ENCODE measurements around the gene OR6J1.
"Not testable (repeated sequence)": the region's sequence is repeated elsewhere in the genome, so short reads cannot be mapped to it uniquely, and the experiment has no call there.

OR6J1 gene

GRCh38 chr14:22606380-22606779 lies 37.8 kb downstream of the OR6J1 start:
- no peak for DNase-seq (ENCODE audit: low read depth in 3 of 3)

DNA sequence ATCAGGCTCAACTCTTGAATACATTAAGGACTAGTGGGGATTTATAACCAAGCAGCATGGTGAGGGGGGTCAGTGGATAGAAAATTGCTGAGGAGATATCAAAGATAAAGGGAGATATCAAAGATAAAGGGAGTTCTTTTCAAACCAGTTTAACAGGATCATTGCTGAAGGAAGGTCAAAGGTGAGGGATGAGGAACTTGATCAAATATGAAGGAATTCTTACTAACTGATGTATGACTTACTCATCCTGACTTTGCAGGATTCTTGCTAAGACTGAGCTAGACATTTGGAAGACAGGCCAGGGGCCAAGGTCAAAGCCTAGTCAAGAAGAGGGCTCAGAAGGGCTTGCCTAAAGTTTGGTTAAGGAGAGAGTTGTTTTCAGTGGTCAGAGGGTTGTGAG lies 41.3 kb downstream of the OR6J1 start:
- no peak for DNase-seq (ENCODE audit: low read depth in 3 of 3)

DNA sequence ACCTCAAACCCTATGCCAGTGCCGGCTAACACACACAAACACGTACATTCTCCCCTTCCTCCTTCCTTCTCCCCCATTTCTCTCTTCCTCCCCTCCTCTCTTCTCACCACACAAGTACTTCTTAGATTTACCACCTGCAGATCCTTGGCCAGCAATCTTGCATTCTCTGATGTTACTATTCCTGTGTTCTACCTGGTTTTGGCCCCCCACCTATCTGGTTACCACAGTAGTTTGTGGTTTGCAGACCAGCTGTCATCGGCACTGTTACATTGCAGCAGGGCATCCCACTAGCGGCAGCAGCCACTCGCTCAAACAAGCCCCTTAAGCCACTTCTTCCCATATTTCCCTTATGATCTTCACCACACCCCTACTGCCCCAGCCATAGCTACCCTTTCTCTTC lies 42.2 kb downstream of the OR6J1 start:
- DNase-seq (ENCODE audit: low read depth in 3 of 3) = no peak

DNA sequence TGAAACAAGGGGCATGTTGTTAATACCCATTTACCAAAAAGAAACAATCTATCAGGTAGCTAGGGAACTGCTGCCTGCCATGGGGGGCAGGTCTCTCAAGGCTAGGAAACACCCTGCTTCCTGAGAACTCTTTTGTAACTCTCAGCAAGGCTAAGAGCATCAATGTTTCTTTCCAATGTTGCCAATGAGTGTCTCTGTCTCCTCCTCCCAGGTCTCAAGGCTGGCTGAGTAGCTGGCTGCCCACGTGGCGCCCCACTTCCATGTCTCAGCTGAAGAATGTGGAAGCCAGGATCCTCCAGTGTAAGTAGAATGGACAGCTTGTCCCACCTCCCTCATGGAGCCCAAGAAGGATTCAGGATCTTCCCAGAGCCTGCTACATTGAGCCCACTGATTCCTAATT lies 42.7 kb downstream of the OR6J1 start:
- no peak for DNase-seq (ENCODE audit: low read depth in 3 of 3)

DNA sequence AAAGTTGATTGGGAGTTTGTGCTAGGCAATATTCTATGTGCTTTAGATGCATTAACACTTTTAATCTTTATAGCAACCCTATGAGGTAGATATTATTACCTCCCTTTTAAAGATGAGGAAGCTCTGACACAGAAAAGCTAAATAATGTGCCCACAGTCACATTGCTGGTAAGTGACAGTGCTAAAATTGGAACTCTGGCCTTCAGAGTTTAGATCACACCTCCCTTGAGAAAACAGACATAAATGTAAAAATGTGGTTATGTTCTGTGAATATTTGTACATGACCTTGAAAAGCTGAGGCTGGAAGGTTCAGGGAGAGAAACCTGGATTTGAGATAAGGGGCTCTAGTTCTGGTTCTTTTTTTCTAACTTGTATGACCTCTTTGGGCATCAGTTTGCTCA lies 44.1 kb downstream of the OR6J1 start:
- DNase-seq (ENCODE audit: low read depth in 3 of 3) = no peak

- no peak for DNase-seq (ENCODE audit: low read depth in 3 of 3)
These were observed 44.8 kb downstream of the OR6J1 start for GRCh38 chr14:22599349-22599748.

- peak in 2 of 3 donors; percentile 22 to 24 for DNase-seq (ENCODE audit: low read depth in 3 of 3)
These were observed 45.3 kb downstream of the OR6J1 start for GRCh38 chr14:22598896-22599244.

DNA sequence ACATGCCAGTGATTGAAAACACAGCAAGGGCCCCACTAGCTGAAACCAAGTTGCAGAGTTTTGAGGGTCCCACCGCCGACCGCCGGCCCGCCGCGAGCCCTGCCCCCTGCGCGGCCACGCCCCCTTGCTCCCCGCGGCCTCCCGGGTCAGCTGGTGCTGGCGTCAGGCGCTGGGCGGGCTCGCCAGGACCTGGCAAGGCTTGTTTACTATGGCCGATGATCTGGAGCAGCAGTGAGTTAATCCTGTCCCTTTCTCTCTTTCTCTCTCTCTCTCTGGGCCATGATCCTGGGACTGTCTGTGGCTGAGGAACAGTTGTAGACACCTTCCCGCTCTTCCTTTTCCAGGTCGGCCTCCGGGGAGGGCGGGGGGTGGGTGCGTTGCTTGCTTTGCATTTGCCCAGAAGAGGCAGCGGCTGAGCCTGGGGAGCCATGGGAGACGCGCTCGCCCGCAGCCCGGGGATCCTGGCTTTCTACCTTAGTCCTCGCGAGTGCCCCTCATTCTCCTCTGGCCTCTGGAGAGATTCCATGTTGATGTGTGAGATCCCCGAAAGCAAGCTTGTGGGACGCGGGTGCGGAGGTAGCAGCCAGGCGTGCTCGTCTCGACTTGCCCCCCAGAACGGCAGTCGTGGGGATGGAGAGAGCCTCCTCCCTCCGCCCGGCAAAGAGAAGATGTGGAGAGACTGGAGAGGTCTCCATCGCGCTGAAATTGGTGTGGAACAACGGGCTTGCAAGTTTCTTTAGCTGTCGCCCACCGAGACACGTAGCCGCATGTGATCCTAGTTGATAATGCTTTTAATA lies 45.9 kb downstream of the OR6J1 start, which contains the start of gene ABHD4:
Gene ABHD4, plus strand, starts transcription at position 202 of the 797 bp plus-strand sequence. Its CDS starts 7 bp downstream, at position 209.
- DNase-seq (ENCODE audit: low read depth in 3 of 3) = peak in 2 of 3 donors; percentile 23 to 45

GRCh38 chr14:22597771-22598098 lies 46.4 kb downstream of the OR6J1 start:
- no peak for DNase-seq (ENCODE audit: low read depth in 3 of 3)

- no peak for DNase-seq (ENCODE audit: low read depth in 3 of 3)
These were observed 46.9 kb downstream of the OR6J1 start for GRCh38 chr14:22597265-22597664.

- DNase-seq (ENCODE audit: low read depth in 3 of 3) = no peak
These were observed 47.7 kb downstream of the OR6J1 start for GRCh38 chr14:22596354-22596879.

GRCh38 chr14:22594156-22594716 lies 49.9 kb downstream of the OR6J1 start:
- no peak for DNase-seq (ENCODE audit: low read depth in 3 of 3)

- DNase-seq (ENCODE audit: low read depth in 3 of 3) = no peak
These were observed 50.6 kb downstream of the OR6J1 start for GRCh38 chr14:22593601-22594000.

DNA sequence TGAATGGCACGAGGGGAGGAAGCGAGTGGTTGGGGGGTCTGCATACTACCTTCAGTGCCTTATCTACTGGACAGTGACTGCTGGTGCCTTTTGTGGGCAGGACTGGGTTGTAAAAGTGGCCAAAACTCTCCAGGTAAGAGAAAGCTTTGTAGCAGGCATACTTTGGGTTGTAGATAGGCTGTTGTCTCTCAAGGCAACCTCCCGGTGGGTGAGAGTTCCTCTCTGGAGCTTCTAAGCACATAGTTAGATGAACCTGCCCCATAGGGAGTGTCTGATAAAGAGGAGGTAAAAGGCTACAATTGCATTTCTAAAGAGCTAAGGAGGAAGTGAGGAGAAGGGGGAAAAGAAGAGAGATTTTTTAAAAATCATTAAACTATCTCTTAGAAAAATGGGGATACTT lies 51.0 kb downstream of the OR6J1 start:
- no peak for DNase-seq (ENCODE audit: low read depth in 3 of 3)

DNA sequence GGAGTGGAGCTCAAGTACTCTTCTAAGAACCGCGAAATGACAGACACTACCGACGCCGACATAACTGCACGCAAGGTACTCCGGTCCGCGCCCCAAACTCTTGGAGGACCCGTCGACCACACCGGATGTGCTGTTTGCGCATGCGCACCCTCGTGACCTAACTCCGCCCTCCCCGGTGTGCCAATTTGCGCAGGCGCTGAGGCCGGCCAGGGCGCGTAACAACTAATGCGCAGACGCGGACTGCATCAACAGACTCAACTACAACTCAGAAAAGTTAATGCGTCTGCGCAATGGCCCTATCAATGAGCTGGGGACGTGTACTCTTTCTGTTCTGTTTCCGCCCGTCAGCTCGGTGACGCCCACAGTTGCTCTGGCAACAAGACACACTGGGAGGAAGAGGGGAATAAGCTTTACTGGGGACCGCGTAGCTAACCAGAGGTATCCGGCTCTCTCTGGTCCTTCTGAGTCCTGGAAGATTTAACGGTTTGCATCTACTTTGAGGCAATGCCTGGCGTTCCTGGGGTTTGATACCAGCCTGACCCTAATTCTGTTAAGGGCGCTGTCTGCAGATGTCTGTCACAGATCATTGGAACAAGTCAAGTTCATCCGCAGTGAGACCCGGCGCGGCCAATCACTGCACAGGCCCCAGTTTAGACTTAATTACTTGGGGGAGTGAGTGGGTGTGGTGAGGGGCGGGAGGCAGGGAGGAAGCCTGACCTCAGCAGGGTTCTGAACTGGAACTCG lies 54.9 kb downstream of the OR6J1 start, which contains the start of gene DAD1:
Gene DAD1, minus strand, starts transcription at position 129 of the 744 bp plus-strand sequence. Its CDS starts 67 bp downstream, at position 62.
- DNase-seq (ENCODE audit: low read depth in 3 of 3) = peak; percentile 99 to 100 (median 99)

GRCh38 chr14:22588526-22589095 lies 55.5 kb downstream of the OR6J1 start:
- DNase-seq (ENCODE audit: low read depth in 3 of 3) = no peak

- not testable (repeated sequence) for DNase-seq (ENCODE audit: low read depth in 3 of 3)
These were observed 56.3 kb downstream of the OR6J1 start for GRCh38 chr14:22587677-22588422.

DNA sequence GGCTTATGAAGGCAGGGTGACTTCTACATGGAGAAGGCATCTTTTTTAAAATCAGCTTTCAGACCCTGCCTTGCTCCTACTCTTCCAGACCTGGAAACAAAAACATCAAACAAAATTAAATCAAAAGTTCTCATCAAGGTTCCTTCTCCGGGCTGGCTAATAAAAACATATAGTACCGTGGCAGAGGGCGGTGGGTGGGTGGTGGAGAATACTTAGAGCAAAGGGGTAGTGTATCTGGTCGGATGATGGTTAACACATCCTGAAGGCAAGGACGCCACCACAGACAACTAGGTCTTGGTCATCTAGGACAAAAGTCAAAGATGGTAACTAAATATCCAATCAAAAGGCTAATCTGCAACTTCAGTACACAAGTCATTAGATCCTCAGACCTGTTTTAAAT lies 56.9 kb downstream of the OR6J1 start:
- no peak for DNase-seq (ENCODE audit: low read depth in 3 of 3)

GRCh38 chr14:22583994-22584393 lies 60.2 kb downstream of the OR6J1 start:
- no peak for DNase-seq (ENCODE audit: low read depth in 3 of 3)

Measured in stimulated activated CD4-positive, alpha-beta T cell treated with anti-CD3 and anti-CD28 coated beads, TNF-alpha, amount 100 ng/mL, for 48 hours (primary cell).